ENCODE results near the gene MSH2. TPM values are rescaled to one million over a fixed set of nuclear protein-coding genes. Genes with fewer than 3 reads are reported as not detected.

Gene MSH2
- total RNA-seq, 1 experiment from 2014 or later, result 139 TPM

GRCh38 chr2:47485751-47486300 is 82.9 kb downstream of the MSH2 start:
- H3K36me3 Mint-ChIP-seq (ENCODE audit: insufficient read depth in 1 of 3, low read depth in 3 of 3), result peaks cover 28 to 38% (median 31%) of the 10 kb centered on the region in 3 experiments; a peak in 6 of 7 replicates
- Histone ChIP-seq H2BK12ac (ENCODE audit: insufficient read length, low read depth, low read length) (no peak overlapping the region), H3K4me2 (ENCODE audit: insufficient read depth, insufficient read length, low read length) (no peak overlapping the region), H2BK5ac (ENCODE audit: insufficient read length, low read length) (no peak overlapping the region), H2AK5ac (ENCODE audit: insufficient read length, low read length) (no peak overlapping the region), H3K9me3 (ENCODE audit: control insufficient read depth, low read depth, low read length) (no peaks in the 10 kb centered on the region), H3K4me1 (ENCODE audit: insufficient read depth, low read length) (no peaks in the 10 kb centered on the region; the same call in 1 of the 2 replicates), H4K91ac (ENCODE audit: insufficient read length, low read depth, low read length) (no peak overlapping the region), H3K9ac (ENCODE audit: extremely low read depth, insufficient read length, low read length) (no peak overlapping the region), H3K27me3 (ENCODE audit: insufficient read depth, low read length) (no peaks in the 10 kb centered on the region), H3K79me2 (ENCODE audit: insufficient read depth, low read length) (no peaks in the 10 kb centered on the region), H3K4ac (ENCODE audit: low read depth, low read length) (no peak overlapping the region), H4K8ac (replicated peaks; ENCODE audit: insufficient read length, low read depth, low read length) (no peak overlapping the region), H3K23ac (ENCODE audit: insufficient read length, low read depth, low read length) (no peak overlapping the region), H3K14ac (ENCODE audit: insufficient read depth, low read length) (no peak overlapping the region), H2BK120ac (ENCODE audit: low read depth, low read length, poor library complexity, severe bottlenecking) (no peak overlapping the region), H3K18ac (ENCODE audit: insufficient read length, low read depth, low read length) (no peak overlapping the region), H2BK15ac (ENCODE audit: low read depth, low read length) (no peak overlapping the region), H2AFZ (ENCODE audit: low read length) (no peak overlapping the region), H3K79me1 (ENCODE audit: insufficient read depth, low read depth, low read length, poor library complexity, severe bottlenecking) (no peaks in the 10 kb centered on the region), H3T11ph (ENCODE audit: low read length) (no peak overlapping the region), H3K27ac (ENCODE audit: insufficient read length, low read depth, low read length) (no peak overlapping the region), H3K56ac (ENCODE audit: insufficient read length, low read depth, low read length) (no peak overlapping the region), H4K5ac (ENCODE audit: insufficient read length, low read depth, low read length) (no peak overlapping the region), H3K23me2 (ENCODE audit: insufficient read length, low read depth, low read length, poor library complexity, severe bottlenecking) (no peaks in the 10 kb centered on the region), H2BK20ac (ENCODE audit: low read depth, low read length, poor library complexity, severe bottlenecking) (no peak overlapping the region), H4K20me1 (ENCODE audit: control insufficient read depth, insufficient read depth, insufficient read length) (no peaks in the 10 kb centered on the region)
- DNase-seq, result no peak
- no peaks in the 10 kb centered on the region; a peak in 1 of 5 replicates for H3K9me3 Mint-ChIP-seq
- no CpG with 5 or more reads among the region's 6 CpGs for WGBS (ENCODE audit: extremely low coverage, insufficient read length, low lambda C conversion rate)
- no peak for TF ChIP-seq CTCF (conservative IDR thresholded peaks at IDR 0.05)
- H3K27me3 Mint-ChIP-seq (ENCODE audit: low read depth), result no peaks in the 10 kb centered on the region
- no peak overlapping the region for H3K4me3 Mint-ChIP-seq
- peaks cover 17 to 37% of the 10 kb centered on the region in 2 experiments for H3K4me1 Mint-ChIP-seq
- H3K27ac Mint-ChIP-seq, result peak overlapping the region in 1 of 3 experiments; percentile 90; a peak in 3 of 7 replicates
